WTC11 (cell line): ENCODE measurements around the gene RAMAC. TPM values are rescaled to one million over a fixed set of nuclear protein-coding genes. Genes with fewer than 3 reads are reported as not detected.

Experiments used
- ATAC-seq: fragments of 200-7000 bp; cut with Tn5 transposase; 2 replicates; pipeline ENCODE4 v1.10.0; 2021; ENCODE audit warnings: mild to moderate bottlenecking, moderate library complexity
- CTCF ChIA-PET: fragments of 300-600 bp; sonication (Branson Sonifier 250); formaldehyde crosslinking; loops from one replicate; lab custom pipeline; 2021; ENCODE audit warnings: antibody characterized with exemption; lab: Charles Lee
- POLR2A ChIA-PET: fragments of 350-600 bp; sonication (Branson Sonifier 250); formaldehyde crosslinking; loops from one replicate; lab custom pipeline; 2021; ENCODE audit warnings: antibody characterized with exemption; lab: Charles Lee
- DNase-seq: peaks from one replicate; pipeline ENCODE4 v3.0.0; 2021; ENCODE audit warnings: low spot score
- H3K27ac Mint-ChIP-seq: 2 replicates; pipeline ENCODE4 v1.8.0; 2021; ENCODE audit warnings: mixed read lengths
- H3K27me3 Mint-ChIP-seq: 2 replicates; pipeline ENCODE4 v1.8.0; 2021; ENCODE audit warnings: low read depth, mild to moderate bottlenecking, moderate library complexity, mixed read lengths
- H3K36me3 Mint-ChIP-seq: 2 replicates; pipeline ENCODE4 v1.8.0; 2021; ENCODE audit warnings: mixed read lengths
- H3K4me1 Mint-ChIP-seq: 2 replicates; pipeline ENCODE4 v1.8.0; 2022; ENCODE audit warnings: mixed read lengths
- H3K4me3 Mint-ChIP-seq: 2 replicates; pipeline ENCODE4 v1.8.0; 2021; ENCODE audit warnings: mild to moderate bottlenecking, moderate library complexity, mixed read lengths
- H3K9me3 Mint-ChIP-seq: 2 replicates; pipeline ENCODE4 v1.8.0; 2021; ENCODE audit warnings: mixed read lengths
- ATF2 ChIP-seq: sonication (generic); formaldehyde crosslinking; IDR thresholded peaks from 2 replicates; pipeline ENCODE4 v1.8.1; 2022; ENCODE audit warnings: low read depth, missing genetic modification reagents, borderline replicate concordance
- ATF3 ChIP-seq: sonication (generic); formaldehyde crosslinking; conservative IDR thresholded peaks from 2 replicates; pipeline ENCODE4 v1.8.1; 2022; ENCODE audit warnings: mild to moderate bottlenecking, missing genetic modification reagents
- CBFB ChIP-seq: sonication (generic); formaldehyde crosslinking; IDR thresholded peaks from 2 replicates; pipeline ENCODE4 v1.8.1; 2022; ENCODE audit warnings: mild to moderate bottlenecking, low read depth, missing genetic modification reagents
- CREB1 ChIP-seq: sonication (generic); formaldehyde crosslinking; IDR thresholded peaks from 2 replicates; pipeline ENCODE4 v1.8.0; 2023; ENCODE audit warnings: mild to moderate bottlenecking, missing genetic modification reagents
- ELF4 ChIP-seq: sonication (generic); formaldehyde crosslinking; IDR thresholded peaks from 2 replicates; pipeline ENCODE4 v1.8.1; 2022; ENCODE audit warnings: low read depth, mild to moderate bottlenecking, moderate library complexity, missing genetic modification reagents
- ERG ChIP-seq: fragments of 250-450 bp; sonication (Bioruptor Pico); IDR thresholded peaks from 2 replicates; pipeline ENCODE4 v1.8.0; 2021; ENCODE audit warnings: mild to moderate bottlenecking
- ESRRA ChIP-seq: sonication (generic); formaldehyde crosslinking; IDR thresholded peaks from 2 replicates; pipeline ENCODE4 v1.8.1; 2022; ENCODE audit warnings: mild to moderate bottlenecking, missing genetic modification reagents, borderline replicate concordance
- FOXJ3 ChIP-seq: sonication (generic); formaldehyde crosslinking; IDR thresholded peaks from 2 replicates; pipeline ENCODE4 v1.9.0; 2021; ENCODE audit warnings: missing genetic modification reagents, mild to moderate bottlenecking, borderline replicate concordance
- GABPB1 ChIP-seq: sonication (generic); formaldehyde crosslinking; IDR thresholded peaks from 2 replicates; pipeline ENCODE4 v1.8.1; 2023; ENCODE audit warnings: mild to moderate bottlenecking, missing genetic modification reagents
- HMGXB4 ChIP-seq: sonication (generic); formaldehyde crosslinking; IDR thresholded peaks from 2 replicates; pipeline ENCODE4 v1.8.1; 2023; ENCODE audit warnings: mild to moderate bottlenecking, moderate library complexity, missing genetic modification reagents
- IRF1 ChIP-seq: sonication (generic); formaldehyde crosslinking; IDR thresholded peaks from 2 replicates; pipeline ENCODE4 v1.8.0; 2023; ENCODE audit warnings: missing genetic modification reagents
- IRF2 ChIP-seq: sonication (generic); formaldehyde crosslinking; IDR thresholded peaks from 2 replicates; pipeline ENCODE4 v1.8.0; 2022; ENCODE audit warnings: low read depth, missing genetic modification reagents, borderline replicate concordance
- JUN ChIP-seq: sonication (generic); formaldehyde crosslinking; IDR thresholded peaks from 2 replicates; pipeline ENCODE4 v1.8.0; 2023; ENCODE audit warnings: mild to moderate bottlenecking, missing genetic modification reagents
- KAT7 ChIP-seq: sonication (generic); formaldehyde crosslinking; IDR thresholded peaks from 2 replicates; pipeline ENCODE4 v1.8.1; 2023; ENCODE audit warnings: missing genetic modification reagents, mild to moderate bottlenecking, borderline replicate concordance
- MYBL2 ChIP-seq: sonication (generic); formaldehyde crosslinking; IDR thresholded peaks from 2 replicates; pipeline ENCODE4 v1.8.1; 2023; ENCODE audit warnings: mild to moderate bottlenecking, moderate library complexity, missing genetic modification reagents
- NFATC4 ChIP-seq: fragments of 250-450 bp; sonication (Bioruptor Pico); IDR thresholded peaks from 2 replicates; pipeline ENCODE4 v1.9.0; 2021; ENCODE audit warnings: mild to moderate bottlenecking
- NFYB ChIP-seq: sonication (generic); formaldehyde crosslinking; conservative IDR thresholded peaks from 2 replicates; pipeline ENCODE4 v1.8.0; 2022; ENCODE audit warnings: low read depth, missing genetic modification reagents
- NR3C1 ChIP-seq: sonication (generic); formaldehyde crosslinking; conservative IDR thresholded peaks from 2 replicates; pipeline ENCODE4 v1.8.1; 2023; ENCODE audit warnings: low read depth, mild to moderate bottlenecking, missing genetic modification reagents
- SOX15 ChIP-seq: fragments of 250-450 bp; sonication (Bioruptor Pico); IDR thresholded peaks from 2 replicates; pipeline ENCODE4 v1.9.0; 2021; ENCODE audit warnings: mild to moderate bottlenecking
- SP1 ChIP-seq: sonication (generic); formaldehyde crosslinking; conservative IDR thresholded peaks from 2 replicates; pipeline ENCODE4 v1.8.1; 2022; ENCODE audit warnings: missing genetic modification reagents
- TEAD4 ChIP-seq: sonication (generic); formaldehyde crosslinking; IDR thresholded peaks from 2 replicates; pipeline ENCODE4 v1.8.0; 2022; ENCODE audit warnings: mild to moderate bottlenecking, missing genetic modification reagents
- ZBTB21 ChIP-seq: sonication (generic); formaldehyde crosslinking; IDR thresholded peaks from 2 replicates; pipeline ENCODE4 v1.8.1; 2023; ENCODE audit warnings: mild to moderate bottlenecking, missing genetic modification reagents, borderline replicate concordance
- ZNF423 ChIP-seq: fragments of 250-450 bp; sonication (Bioruptor Pico); IDR thresholded peaks from 2 replicates; pipeline ENCODE4 v2.1.2; 2022; ENCODE audit warnings: mild to moderate bottlenecking, moderate library complexity
- ZNF425 ChIP-seq: fragments of 250-450 bp; sonication (Bioruptor Pico); conservative IDR thresholded peaks from 2 replicates; pipeline ENCODE4 v1.9.0; 2021; ENCODE audit warnings: mild to moderate bottlenecking
- ZNF512 ChIP-seq: sonication (generic); formaldehyde crosslinking; IDR thresholded peaks from 2 replicates; pipeline ENCODE4 v1.8.1; 2022; ENCODE audit warnings: missing genetic modification reagents, borderline replicate concordance
- ZSCAN18 ChIP-seq: fragments of 250-450 bp; sonication (Bioruptor Pico); IDR thresholded peaks from 2 replicates; pipeline ENCODE4 v2.1.2; 2022; ENCODE audit warnings: mild to moderate bottlenecking, moderate library complexity
- total RNA-seq: library from RNA; stranded (reverse); gene quantifications from 3 replicates; pipeline ENCODE4 v1.2.3, GENCODE V29; 2021

RAMAC gene
- total RNA-seq, 1 experiment from 2014 or later: 26.6 TPM

- Mint-ChIP-seq H3K9me3 (peaks cover 12% of the 10 kb centered on the region), H3K36me3 (peaks cover 23% of the 10 kb centered on the region), H3K27me3 (no peaks in the 10 kb centered on the region; the same call in 1 of the 2 replicates), H3K4me1 (peaks cover 34% of the 10 kb centered on the region), H3K4me3 (peak within 1 kb of the TSS; percentile 98), H3K27ac (peak within 1 kb of the TSS; percentile 89)
- POLR2A ChIA-PET: interaction anchor here (0.6 to 1.4 kb wide), 4 partner anchors 55 to 261 kb away, joined by 3 to 4 read pairs (median 4); partner anchors contain the start of genes BTBD1 and HDGFL3
- CTCF ChIA-PET: interaction anchor here (0.5 to 1.8 kb wide), 28 partner anchors 9 to 481 kb away, joined by 3 to 19 read pairs (median 3); partner anchors contain the start of genes BNC1, BTBD1 and RAMAC
- peak; percentile 91 for ATAC-seq
- DNase-seq: peak; percentile 89
- TF ChIP-seq NFYB (CRISPR knock-in tag) (no peak), ZNF425 (CRISPR knock-in tag) (no peak), SOX15 (CRISPR knock-in tag) (no peak), ESRRA (no peak), ELF4 (CRISPR knock-in tag) (peak; percentile 56; the same call in 1 of the 2 replicates), ZNF512 (CRISPR knock-in tag) (no peak), HMGXB4 (peak; percentile 97), GABPB1 (peak; percentile 93), NR3C1 (CRISPR knock-in tag) (no peak), MYBL2 (peak; percentile 90), ATF3 (CRISPR knock-in tag) (no peak), IRF1 (CRISPR knock-in tag) (peak; percentile 86; the same call in 1 of the 2 replicates), NFATC4 (no peak), CREB1 (CRISPR knock-in tag) (peak; percentile 74; the same call in 1 of the 2 replicates), IRF2 (CRISPR knock-in tag) (no peak), ERG (CRISPR knock-in tag) (no peak), CBFB (CRISPR knock-in tag) (no peak), ZBTB21 (CRISPR knock-in tag) (0 out of 2 replicates have a peak, but pooled peaks have one; percentile 62), ATF2 (CRISPR knock-in tag) (no peak), ZSCAN18 (no peak), ZNF423 (no peak), SP1 (peak; percentile 77), JUN (no peak), TEAD4 (no peak), KAT7 (CRISPR knock-in tag) (peak; percentile 97), FOXJ3 (CRISPR knock-in tag) (no peak)
These were observed 25.5 kb downstream of the RAMAC start, which contains the start of gene C15orf40 for GRCh38 chr15:83011271-83012075. C15orf40 (minus strand) TSS chr15:83011639; CDS start chr15:83011607, 32 bp downstream.
